IMR-90 (cell line): ENCODE measurements around the gene UCP2. TPM values are rescaled to one million over a fixed set of nuclear protein-coding genes. Genes with fewer than 3 reads are reported as not detected.

Experiments used
- ATAC-seq: fragments of 200-7000 bp; cut with Tn5 transposase; 2 replicates; pipeline ENCODE4 v1.9.1; 2020; ENCODE audit warnings: low read depth, mild to moderate bottlenecking, moderate library complexity
- BruUV-seq: library from RNA; stranded (reverse); fragments of 400-500 nt; replicated peaks from 2 replicates; lab custom pipeline; 2021; lab: Mats Ljungman, UMichigan
- CTCF ChIA-PET: fragments of 300-600 bp; formaldehyde crosslinking; extraction: SDS; loops from one replicate; lab custom pipeline; 2021; ENCODE audit warnings: antibody characterized with exemption; lab: Yijun Ruan, JAX
- POLR2A ChIA-PET: fragments of 300-600 bp; sonication (Branson Sonifier 250); formaldehyde crosslinking; loops from one replicate; lab custom pipeline; 2022; ENCODE audit warnings: antibody characterized with exemption; ENCODE audit not compliant: unreplicated experiment; lab: Charles Lee
- DNase-seq: peaks from one replicate; pipeline ENCODE4 v3.0.0; 2013
- H2AFZ ChIP-seq: replicated peaks from 2 replicates; pipeline ENCODE3; 2013; ENCODE audit warnings: low read length, mild to moderate bottlenecking; ENCODE audit not compliant: poor library complexity
- H2AK5ac ChIP-seq: 2 replicates; pipeline ENCODE4 v1.6.1; 2013; ENCODE audit warnings: low read depth, low read length, inconsistent platforms
- H2AK9ac ChIP-seq: replicated peaks from 2 replicates; pipeline ENCODE3; 2013; ENCODE audit warnings: mild to moderate bottlenecking, low read depth, low read length, moderate library complexity; ENCODE audit not compliant: poor library complexity
- H2BK120ac ChIP-seq: 2 replicates; pipeline ENCODE4 v1.6.1; 2013; ENCODE audit warnings: low read depth, low read length, inconsistent platforms
- H2BK15ac ChIP-seq: 3 replicates; pipeline ENCODE4 v1.6.1; 2013; ENCODE audit warnings: low read depth, low read length, inconsistent platforms
- H2BK20ac ChIP-seq: 2 replicates; pipeline ENCODE4 v1.6.1; 2013; ENCODE audit warnings: low read depth, mild to moderate bottlenecking, inconsistent platforms, low read length, moderate library complexity
- H2BK5ac ChIP-seq: 2 replicates; pipeline ENCODE4 v1.6.1; 2013; ENCODE audit warnings: mild to moderate bottlenecking, low read depth, low read length, inconsistent platforms; ENCODE audit not compliant: poor library complexity, severe bottlenecking
- H3K14ac ChIP-seq: replicated peaks from 2 replicates; pipeline ENCODE4 v1.6.1; 2013; ENCODE audit warnings: low read depth, low read length, inconsistent platforms
- H3K18ac ChIP-seq: 2 replicates; pipeline ENCODE4 v1.6.1; 2013; ENCODE audit warnings: low read depth, low read length, control low read depth
- H3K23ac ChIP-seq: 2 replicates; pipeline ENCODE4 v1.6.1; 2013; ENCODE audit warnings: low read depth, low read length, inconsistent platforms
- H3K27ac ChIP-seq: 2 replicates; pipeline ENCODE4 v1.5.1; 2013; ENCODE audit warnings: mild to moderate bottlenecking, control low read depth, low read length; ENCODE audit not compliant: insufficient read depth
- H3K27me3 ChIP-seq: 2 replicates; pipeline ENCODE4 v1.6.1; 2013; ENCODE audit warnings: low read length; ENCODE audit not compliant: control insufficient read depth, insufficient read depth
- H3K36me3 ChIP-seq: 2 replicates; pipeline ENCODE4 v1.6.1; 2013; ENCODE audit warnings: low read length, mixed read lengths; ENCODE audit not compliant: control insufficient read depth, insufficient read depth
- H3K4ac ChIP-seq: 2 replicates; pipeline ENCODE4 v1.6.1; 2013; ENCODE audit warnings: low read depth, low read length, inconsistent platforms
- H3K4me1 ChIP-seq: 2 replicates; pipeline ENCODE4 v1.6.1; 2013; ENCODE audit warnings: low read length, mixed read lengths; ENCODE audit not compliant: control insufficient read depth, insufficient read depth
- H3K4me2 ChIP-seq: 2 replicates; pipeline ENCODE4 v1.6.1; 2013; ENCODE audit warnings: low read depth, mild to moderate bottlenecking, control low read depth, low read length, moderate library complexity
- H3K4me3 ChIP-seq: 2 replicates; pipeline ENCODE4 v1.5.1; 2013; ENCODE audit warnings: low read depth, mild to moderate bottlenecking, control low read depth, low read length, moderate library complexity; ENCODE audit not compliant: insufficient read depth
- H3K56ac ChIP-seq: 2 replicates; pipeline ENCODE4 v1.6.1; 2013; ENCODE audit warnings: low read length, inconsistent platforms; ENCODE audit not compliant: insufficient read depth; ENCODE audit errors: extremely low read depth
- H3K79me1 ChIP-seq, 2 experiments: 2 replicates each; pipeline ENCODE4 v1.6.1; 2013; ENCODE audit warnings: low read length in 2 of 2, inconsistent platforms in 1 of 2, low read depth in 1 of 2
- H3K9ac ChIP-seq: 2 replicates; pipeline ENCODE4 v1.6.1; 2013; ENCODE audit warnings: low read depth, low read length, control low read depth
- H3K9me1 ChIP-seq: 2 replicates; pipeline ENCODE4 v1.6.1; 2013; ENCODE audit warnings: low read length, inconsistent platforms; ENCODE audit not compliant: insufficient read depth
- H3K9me3 ChIP-seq: 2 replicates; pipeline ENCODE4 v1.6.1; 2013; ENCODE audit warnings: low read length; ENCODE audit not compliant: control insufficient read depth, insufficient read depth
- H4K20me1 ChIP-seq: 2 replicates; pipeline ENCODE4 v1.6.1; 2013; ENCODE audit warnings: low read length, inconsistent platforms; ENCODE audit not compliant: insufficient read depth
- H4K5ac ChIP-seq: 2 replicates; pipeline ENCODE4 v1.6.1; 2013; ENCODE audit warnings: mild to moderate bottlenecking, low read depth, low read length, control low read depth
- H4K8ac ChIP-seq, 2 experiments: 2 replicates each; pipeline ENCODE4 v1.6.1; 2013; ENCODE audit warnings: low read depth in 2 of 2, low read length in 2 of 2, control low read depth in 1 of 2, inconsistent platforms in 1 of 2
- H4K91ac ChIP-seq: 2 replicates; pipeline ENCODE4 v1.6.1; 2013; ENCODE audit warnings: low read depth, low read length, inconsistent platforms; ENCODE audit not compliant: insufficient read depth
- BHLHE40 ChIP-seq: fragments of 150-350 bp; IDR thresholded peaks from 2 replicates; pipeline ENCODE4 v1.6.1; 2016; ENCODE audit warnings: mild to moderate bottlenecking, low read depth, low read length
- CEBPB ChIP-seq: IDR thresholded peaks from 2 replicates; pipeline ENCODE4 v1.6.1; 2012; ENCODE audit warnings: low read depth, low read length, improper control_type of control experiment
- CTCF ChIP-seq: conservative IDR thresholded peaks from 2 replicates; pipeline ENCODE4 v1.5.1; 2012; ENCODE audit warnings: mild to moderate bottlenecking, low read depth, low read length, improper control_type of control experiment
- ELK1 ChIP-seq: fragments of 150-350 bp; IDR thresholded peaks from 2 replicates; pipeline ENCODE4 v1.6.1; 2016; ENCODE audit warnings: low read depth, mild to moderate bottlenecking, low read length, moderate library complexity, borderline replicate concordance
- FOS ChIP-seq: fragments of 150-350 bp; IDR thresholded peaks from 2 replicates; pipeline ENCODE4 v1.6.1; 2016; ENCODE audit warnings: low read depth, low read length
- MAFK ChIP-seq: IDR thresholded peaks from 2 replicates; pipeline ENCODE4 v1.6.1; 2012; ENCODE audit warnings: low read depth, low read length, improper control_type of control experiment
- MAZ ChIP-seq: IDR thresholded peaks from 2 replicates; pipeline ENCODE4 v1.6.1; 2012; ENCODE audit warnings: low read depth, mild to moderate bottlenecking, low read length, improper control_type of control experiment, moderate library complexity, borderline replicate concordance
- MXI1 ChIP-seq: IDR thresholded peaks from 2 replicates; pipeline ENCODE4 v1.6.1; 2012; ENCODE audit warnings: low read depth, mild to moderate bottlenecking, low read length, moderate library complexity, borderline replicate concordance
- NFE2L2 ChIP-seq: fragments of 150-350 bp; IDR thresholded peaks from 2 replicates; pipeline ENCODE4 v1.6.1; 2016; ENCODE audit warnings: low read depth, mild to moderate bottlenecking, low read length
- POLR2A ChIP-seq: IDR thresholded peaks from 2 replicates; pipeline ENCODE4 v1.6.1; 2012; ENCODE audit warnings: mild to moderate bottlenecking, low read depth, low read length
- RAD21 ChIP-seq: IDR thresholded peaks from 2 replicates; pipeline ENCODE4 v1.6.1; 2012; ENCODE audit warnings: low read length, improper control_type of control experiment
- RCOR1 ChIP-seq: IDR thresholded peaks from 2 replicates; pipeline ENCODE4 v1.6.1; 2012; ENCODE audit warnings: mild to moderate bottlenecking, low read length, improper control_type of control experiment; ENCODE audit not compliant: insufficient replicate concordance
- RFX5 ChIP-seq: IDR thresholded peaks from 2 replicates; pipeline ENCODE4 v1.8.0; 2012; ENCODE audit warnings: low read depth, mild to moderate bottlenecking, low read length, moderate library complexity
- SMC3 ChIP-seq: fragments of 150-350 bp; IDR thresholded peaks from 2 replicates; pipeline ENCODE4 v1.6.1; 2016; ENCODE audit warnings: low read depth, mild to moderate bottlenecking, antibody characterized with exemption, low read length, moderate library complexity
- USF2 ChIP-seq: fragments of 150-350 bp; IDR thresholded peaks from 2 replicates; pipeline ENCODE4 v1.6.1; 2017; ENCODE audit warnings: mild to moderate bottlenecking, antibody characterized with exemption, low read length, low read depth
- WGBS, 2 experiments: methylation state at CpG; one replicate each; pipeline versions ENCODE4 v1.1.5 to v1.1.7; 2013; ENCODE audit warnings: missing lambda C conversion rate in 2 of 2; ENCODE audit not compliant: insufficient read length in 1 of 2; ENCODE audit errors: extremely low coverage in 2 of 2; 5-methylcytosine and 5-hydroxymethylcytosine counted together
- dilution Hi-C: fragments of 300-500 bp; cut with HindIII; formaldehyde crosslinking; loops from one replicate; pipeline ENCODE4 v1.14.3; 2018; ENCODE audit warnings: low sequenced_read_pairs; ENCODE audit not compliant: unreplicated experiment
- in situ Hi-C: fragments of 300-500 bp; cut with MboI; formaldehyde crosslinking; loops from 3 replicates; pipeline ENCODE4 v1.14.3; 2019; ENCODE audit warnings: low sequenced_read_pairs, inconsistent platforms, mixed read lengths
- intact Hi-C: fragments of 100-400 bp; cut with micrococcal nuclease; formaldehyde crosslinking; loops from 2 replicates; pipeline ENCODE4 v1.10.0; 2022
- polyA plus RNA-seq, 3 experiments: library from polyadenylated mRNA; depleted of rRNA; stranded (reverse); fragments of >200 nt; gene quantifications; 2 replicates each; pipeline ENCODE4 v1.2.3, GENCODE V29; 2012; ENCODE audit warnings: low replicate concordance in 1 of 3
- total RNA-seq: library from RNA; depleted of rRNA; stranded (reverse); fragments of >200 nt; gene quantifications from 2 replicates; pipeline ENCODE4 v1.2.3, GENCODE V29; 2012

The UCP2 gene
- total and polyA plus RNA-seq, 2 of the 4 experiments (the other 2 are of a cell fraction): 2.0 to 11.9 TPM

DNA sequence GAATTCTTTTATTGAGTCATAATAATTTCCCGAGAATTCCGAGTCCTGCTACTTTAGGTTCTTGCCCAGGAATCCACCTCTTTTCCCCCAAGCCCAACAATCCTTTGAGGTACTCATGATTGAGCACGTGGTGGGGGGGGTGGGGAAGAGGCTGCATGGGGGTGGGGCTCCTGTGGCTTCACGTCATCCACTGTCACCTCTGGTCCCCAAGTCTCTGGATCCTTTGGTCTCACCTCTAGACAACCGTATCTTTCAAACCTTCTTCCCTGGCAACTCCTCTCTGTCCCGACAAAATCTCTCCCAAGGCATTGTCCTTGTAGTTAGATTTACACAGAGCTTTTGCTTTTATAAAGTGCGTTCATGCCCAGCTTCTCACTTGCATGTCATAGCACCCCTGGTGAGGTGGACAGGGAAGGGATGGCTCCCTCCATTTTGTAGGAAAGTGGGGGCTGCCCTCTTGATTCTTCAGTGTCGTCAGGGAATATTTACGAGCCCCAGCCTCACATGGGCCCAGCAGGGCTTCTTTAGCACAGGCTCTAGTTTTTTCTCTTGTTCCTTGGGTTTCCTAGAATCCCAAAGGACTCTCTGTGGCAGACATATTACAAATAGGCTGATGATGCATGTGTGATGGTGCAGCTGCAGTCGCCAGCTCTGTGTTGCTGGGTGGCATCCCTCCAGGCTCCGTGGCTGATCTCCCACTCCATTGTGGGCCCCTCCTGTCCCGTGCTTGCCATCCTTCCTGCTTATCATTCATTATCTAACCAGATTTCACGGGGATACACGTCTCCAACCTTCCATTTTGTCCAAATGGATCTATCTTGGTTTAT is 17.9 kb upstream of the UCP2 start:
- H2AK5ac ChIP-seq: no peak overlapping the region
- H2AFZ ChIP-seq: no peak overlapping the region
- no peak overlapping the region for H3K9ac ChIP-seq
- ChIA-PET CTCF (no interaction called here), POLR2A (no interaction called here)
- no peak overlapping the region for H2BK20ac ChIP-seq
- H3K23ac ChIP-seq: no peak overlapping the region
- no peak overlapping the region for H2BK5ac ChIP-seq
- H3K9me1 ChIP-seq: 0 out of 2 replicates have a peak, but pooled peaks cover 4% of the 10 kb centered on the region
- BruUV-seq: no TSS peak
- no peak for DNase-seq
- no peak overlapping the region for H3K4me3 ChIP-seq
- no peak overlapping the region for H3K14ac ChIP-seq
- H2BK120ac ChIP-seq: no peak overlapping the region
- H3K79me1 ChIP-seq: no peaks in the 10 kb centered on the region
- intact Hi-C loops (no loop called here), dilution Hi-C loops (no loop called here), in situ Hi-C loops (no loop called here)
- no peak for ATAC-seq
- H3K9me3 ChIP-seq: no peaks in the 10 kb centered on the region
- WGBS, 2 experiments: 80% methylated on average over 2 of the region's 14 CpGs; no CpG with 5 or more reads in 1 of the 2 experiments
- H4K20me1 ChIP-seq: no peaks in the 10 kb centered on the region
- no peak overlapping the region for H2AK9ac ChIP-seq
- no peak overlapping the region for H4K91ac ChIP-seq
- peaks cover 3% of the 10 kb centered on the region for H3K36me3 ChIP-seq
- no peak overlapping the region for H3K27ac ChIP-seq
- no peaks in the 10 kb centered on the region for H3K27me3 ChIP-seq
- H3K4ac ChIP-seq: no peak overlapping the region
- H3K56ac ChIP-seq: no peak overlapping the region
- no peak overlapping the region for H4K8ac ChIP-seq
- no peaks in the 10 kb centered on the region for H3K4me1 ChIP-seq
- H3K18ac ChIP-seq: no peak overlapping the region
- no peak overlapping the region for H4K5ac ChIP-seq
- H3K4me2 ChIP-seq: no peak overlapping the region
- no peak overlapping the region for H2BK15ac ChIP-seq
- TF ChIP-seq POLR2A (no peak), RFX5 (no peak), SMC3 (no peak), MAZ (no peak), MAFK (no peak), RCOR1 (no peak), BHLHE40 (no peak), RAD21 (no peak), CTCF (no peak), USF2 (no peak), CEBPB (no peak), NFE2L2 (no peak), MXI1 (no peak), ELK1 (no peak), FOS (no peak)
